ENCODE measurements around the gene PRICKLE4.

The PRICKLE4 gene

GRCh38 chr6:41780551-41781365 lies at the start of gene PRICKLE4:
Gene PRICKLE4 (plus strand): TSS chr6:41780782. CDS start chr6:41783474, 2,692 bp downstream.
- DNase-seq (ENCODE audit: low read depth): no peak

GRCh38 chr6:41731561-41732086 lies 49.0 kb upstream of the PRICKLE4 start:
- no peak for DNase-seq (ENCODE audit: low read depth)

GRCh38 chr6:41732149-41732548 lies 48.4 kb upstream of the PRICKLE4 start:
- DNase-seq (ENCODE audit: low read depth): no peak

DNA sequence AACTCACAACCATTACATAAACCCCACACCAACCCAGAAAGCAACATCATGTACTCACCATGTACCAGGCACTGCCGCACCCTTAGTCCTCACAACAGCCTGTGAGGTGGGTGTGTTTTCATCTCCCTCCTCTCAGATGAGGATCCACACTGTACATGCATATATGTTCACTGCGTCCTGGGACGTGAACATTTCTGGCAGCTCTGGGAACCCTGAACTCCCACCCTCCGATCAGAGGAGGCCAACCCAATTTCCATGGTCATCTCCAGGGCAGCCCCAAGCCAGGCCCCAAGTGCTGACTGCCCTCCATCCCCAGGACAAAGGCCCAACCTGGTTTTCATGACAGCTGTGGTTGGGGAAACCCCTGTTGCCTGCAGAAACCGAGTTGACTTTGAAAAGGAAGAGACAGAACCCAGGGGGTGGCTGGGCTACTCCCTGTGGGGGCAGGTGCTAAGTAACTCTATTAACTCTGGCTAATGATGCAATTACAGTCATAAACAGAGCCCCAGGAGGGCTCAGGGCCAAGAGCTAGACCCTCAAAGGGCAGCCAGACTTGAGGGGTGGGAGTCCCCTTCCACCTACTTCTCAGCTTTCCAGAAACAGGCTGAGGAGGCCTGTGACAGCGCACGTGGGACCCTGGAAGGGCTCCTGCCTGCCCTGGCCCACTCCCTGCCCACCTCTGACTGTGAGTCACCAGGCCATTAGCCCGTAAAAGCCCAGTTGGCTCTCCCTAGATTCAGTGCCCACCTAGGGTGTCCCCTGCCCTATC lies 47.8 kb upstream of the PRICKLE4 start:
- no peak for DNase-seq (ENCODE audit: low read depth)

DNA sequence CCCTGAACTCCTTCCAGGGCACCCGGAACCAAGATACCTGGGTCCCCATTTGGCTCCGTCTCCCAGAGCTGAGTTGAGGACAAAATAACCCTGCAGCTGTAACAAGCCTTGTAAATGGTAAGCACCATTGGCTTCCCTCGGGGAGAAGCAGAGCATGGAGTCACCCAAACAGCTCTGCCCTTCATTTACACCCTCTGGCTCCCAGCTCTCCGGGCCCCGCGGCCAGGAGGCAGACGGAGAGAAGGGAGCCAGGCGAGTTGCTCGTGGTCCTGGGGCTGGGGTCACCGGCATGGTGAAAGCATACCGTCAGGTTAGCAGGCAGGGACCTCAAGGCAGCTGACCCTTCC lies 47.2 kb upstream of the PRICKLE4 start:
- no peak for DNase-seq (ENCODE audit: low read depth)

DNA sequence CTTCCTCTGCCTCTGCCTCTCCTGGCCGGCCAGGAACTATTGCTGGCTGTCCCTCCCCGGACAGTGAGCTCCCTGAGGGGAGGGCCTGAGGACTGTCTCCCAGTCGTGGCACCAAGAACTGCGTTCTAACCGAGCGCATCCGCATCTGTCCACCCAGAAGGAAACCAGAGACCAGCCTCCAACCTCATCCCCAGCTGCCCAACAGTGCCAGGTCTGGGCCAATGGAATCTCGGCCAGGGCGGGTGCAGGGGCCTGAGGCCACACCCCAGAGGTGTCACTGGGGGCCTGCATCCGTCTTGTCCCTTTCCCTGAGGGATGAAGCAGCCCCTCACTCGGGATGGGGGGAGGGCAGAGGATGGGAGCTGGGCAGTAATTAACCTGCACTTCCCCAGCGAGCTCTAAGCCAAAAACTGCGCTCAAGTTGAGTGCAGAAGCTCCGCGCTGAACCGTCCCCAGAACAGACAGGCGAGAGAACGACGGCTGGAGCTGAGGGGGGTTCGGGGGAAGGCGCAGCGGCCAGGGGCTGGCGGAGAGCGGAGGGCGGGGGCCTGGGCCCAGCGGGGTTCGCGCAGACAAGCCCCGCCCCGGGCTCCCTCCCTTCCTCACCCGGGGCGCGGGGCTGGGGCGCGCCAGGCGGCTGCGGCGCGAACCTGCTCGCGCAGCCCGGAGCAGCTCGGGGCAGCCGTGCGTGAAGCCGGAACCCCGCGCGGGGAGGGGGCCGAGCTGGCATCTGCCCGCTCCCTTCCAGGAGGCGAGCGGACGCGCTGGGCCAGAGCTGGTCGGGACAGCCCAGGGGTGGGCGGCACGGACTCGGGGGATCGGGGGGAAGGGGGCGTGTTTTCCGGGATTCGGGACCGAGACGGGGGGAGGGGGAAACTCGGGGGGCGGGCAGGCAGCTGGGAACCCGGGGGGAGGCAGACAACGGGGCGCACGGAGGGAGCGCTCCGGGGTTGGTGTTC lies 46.6 kb upstream of the PRICKLE4 start:
- DNase-seq (ENCODE audit: low read depth): peak; percentile 29

GRCh38 chr6:41734666-41735426 lies 45.7 kb upstream of the PRICKLE4 start:
- DNase-seq (ENCODE audit: low read depth): peak; percentile 54

GRCh38 chr6:41735427-41736185 lies 45.0 kb upstream of the PRICKLE4 start, which contains the start of gene TFEB:
Gene TFEB (minus strand): TSS chr6:41735608. CDS start chr6:41691213, 44,395 bp downstream.
- DNase-seq (ENCODE audit: low read depth): peak; percentile 80

GRCh38 chr6:41736186-41736733 lies 44.3 kb upstream of the PRICKLE4 start:
- DNase-seq (ENCODE audit: low read depth): no peak

GRCh38 chr6:41736800-41737555 lies 43.6 kb upstream of the PRICKLE4 start:
- DNase-seq (ENCODE audit: low read depth): no peak

GRCh38 chr6:41737591-41738130 lies 42.9 kb upstream of the PRICKLE4 start:
- DNase-seq (ENCODE audit: low read depth): no peak

GRCh38 chr6:41739041-41739440 lies 41.5 kb upstream of the PRICKLE4 start:
- DNase-seq (ENCODE audit: low read depth): no peak

DNA sequence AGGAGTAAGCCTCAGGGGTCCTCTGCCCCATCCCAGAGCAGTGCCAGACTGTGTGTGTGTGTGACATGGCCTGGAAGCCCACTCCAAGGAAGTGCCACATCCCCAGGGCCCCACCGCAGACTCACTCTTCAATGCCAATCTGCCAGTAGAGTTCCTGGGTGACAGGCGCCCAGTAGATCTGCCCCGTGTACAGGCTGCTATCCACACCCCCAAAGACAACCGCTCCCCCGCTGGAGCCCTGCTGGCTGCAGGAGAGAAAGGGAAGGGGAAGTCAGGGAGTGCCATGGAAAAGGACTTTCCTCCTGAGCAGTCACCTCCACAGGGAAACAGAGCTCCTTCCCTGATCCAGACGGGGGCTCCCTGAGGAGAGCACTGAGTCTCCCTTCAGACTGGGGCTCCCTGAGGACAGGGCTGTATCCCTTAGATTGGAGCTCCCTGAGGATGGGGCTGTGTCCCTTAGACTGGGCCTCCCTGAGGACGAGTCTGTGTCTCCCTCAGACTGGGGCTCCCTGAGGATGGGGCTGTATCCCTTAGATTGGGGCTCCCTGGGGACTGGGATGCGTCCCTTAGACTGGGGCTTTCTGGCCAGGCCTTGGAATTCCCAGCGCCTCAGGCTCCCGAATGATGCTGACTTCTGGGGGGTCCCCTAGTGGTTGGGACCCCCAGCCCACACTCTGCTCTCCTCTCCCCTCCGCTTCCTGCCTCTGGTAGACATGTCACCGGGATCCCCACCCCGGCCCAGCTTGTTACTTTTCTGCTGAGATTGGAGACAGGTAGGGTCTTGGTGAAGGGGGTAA lies 40.0 kb upstream of the PRICKLE4 start:
- no peak for DNase-seq (ENCODE audit: low read depth)

GRCh38 chr6:41741625-41742490 lies 38.7 kb upstream of the PRICKLE4 start:
- no peak for DNase-seq (ENCODE audit: low read depth)

GRCh38 chr6:41743406-41744235 lies 37.0 kb upstream of the PRICKLE4 start:
- DNase-seq (ENCODE audit: low read depth): no peak

DNA sequence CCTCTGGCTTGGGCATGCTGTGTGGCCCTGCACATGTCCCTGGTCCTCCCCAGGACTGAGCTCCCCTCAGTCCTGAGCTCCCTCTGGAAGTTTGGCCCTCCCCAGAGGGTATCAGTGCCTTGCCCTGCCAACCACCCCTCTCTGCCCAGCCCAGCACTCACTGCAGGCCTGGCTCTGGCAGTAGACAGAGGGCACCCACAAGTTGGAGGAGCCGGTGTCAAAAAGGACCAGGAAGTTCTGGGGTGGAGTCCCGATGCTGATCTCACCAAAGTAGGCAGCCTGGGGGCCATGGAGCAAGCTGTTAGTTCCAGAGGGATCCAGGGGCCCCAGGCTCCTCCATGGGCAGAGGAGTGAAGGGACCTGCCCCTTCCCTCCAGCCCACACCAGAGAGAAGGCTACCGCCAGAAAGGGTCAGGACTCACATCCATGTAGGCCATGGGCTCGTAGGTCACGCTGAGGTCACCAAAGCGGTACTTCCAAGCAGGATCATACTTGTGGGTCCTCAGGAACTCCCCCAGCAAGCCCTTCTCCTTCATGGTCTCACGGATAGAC lies 36.3 kb upstream of the PRICKLE4 start:
- DNase-seq (ENCODE audit: low read depth): no peak
